Activated naive CD4-positive, alpha-beta T cell treated with anti-CD3 and anti-CD28 coated beads, Interleukin-2, amount 50 U/mL, for 72 hours (primary cell): ENCODE results near the gene THOC5. TPM values are rescaled to one million over a fixed set of nuclear protein-coding genes. Genes with fewer than 3 reads are reported as not detected.
A peak's percentile ranks its signal among the peaks of the same experiment; 100 is the strongest.

ENCODE experiments used
- ATAC-seq, 2 donors: fragments of 150-1000 bp; cut with Tn5 transposase; 2 replicates each; pipeline ENCODE4 v1.10.0; 2021; ENCODE audit warnings: mild to moderate bottlenecking in 2 of 2, moderate library complexity in 2 of 2
- DNase-seq, 2 donors: peaks; one replicate each; pipeline ENCODE4 v3.0.0; 2021 to 2022; ENCODE audit warnings: low spot score in 2 of 2
- H3K27ac Mint-ChIP-seq, 2 donors: one replicate each; pipeline ENCODE4 v1.8.0; 2022; ENCODE audit warnings: mild to moderate bottlenecking in 2 of 2, mixed read lengths in 2 of 2
- H3K36me3 Mint-ChIP-seq, 2 donors: one replicate each; pipeline ENCODE4 v1.8.0; 2022; ENCODE audit warnings: mixed read lengths in 2 of 2
- H3K9me3 Mint-ChIP-seq, 2 donors: one replicate each; pipeline ENCODE4 v1.8.0; 2022; ENCODE audit warnings: mixed read lengths in 2 of 2
- total RNA-seq, 2 donors: library from RNA; stranded (reverse); gene quantifications; one replicate each; pipeline ENCODE4 v1.2.3, GENCODE V29; 2022

THOC5 gene
- total RNA-seq, 2 donors from 2014 or later = 50.8 to 82.9 TPM

- Mint-ChIP-seq H3K36me3 (peaks cover 0 to 14% of the 10 kb centered on the region in 2 donors), H3K9me3 (no peaks in the 10 kb centered on the region), H3K27ac (no peak overlapping the region)
- DNase-seq (peak in 1 of 2 donors; percentile 6), ATAC-seq (peak in 1 of 2 donors; percentile 49)
Measured at GRCh38 chr22:29524442-29525191, 28.9 kb downstream of the THOC5 start.

GRCh38 chr22:29523761-29524160 is 29.8 kb downstream of the THOC5 start:
- ATAC-seq = no peak
- H3K27ac Mint-ChIP-seq = peak overlapping the region in 1 of 2 donors; percentile 44
- H3K36me3 Mint-ChIP-seq = peaks cover 0 to 14% of the 10 kb centered on the region in 2 donors

GRCh38 chr22:29521526-29521925 is 32.0 kb downstream of the THOC5 start:
- ATAC-seq (no peak), DNase-seq (no peak)
- Mint-ChIP-seq H3K27ac (no peak overlapping the region), H3K36me3 (peaks cover 0 to 6% of the 10 kb centered on the region in 2 donors), H3K9me3 (no peaks in the 10 kb centered on the region)

More at GRCh38 chr22:29523761-29524160, 29.8 kb downstream of the THOC5 start:
- no peak for DNase-seq
- no peaks in the 10 kb centered on the region for H3K9me3 Mint-ChIP-seq

- no peaks in the 10 kb centered on the region for H3K9me3 Mint-ChIP-seq
- DNase-seq (no peak), ATAC-seq (no peak)
- H3K27ac Mint-ChIP-seq = peak overlapping the region in 1 of 2 donors; percentile 83
- peaks cover 0 to 4% of the 10 kb centered on the region in 2 donors for H3K36me3 Mint-ChIP-seq
Measured at GRCh38 chr22:29520851-29521250, 32.7 kb downstream of the THOC5 start.

- peaks cover 0 to 4% of the 10 kb centered on the region in 2 donors for H3K36me3 Mint-ChIP-seq
- ATAC-seq (no peak), DNase-seq (no peak)
- no peak overlapping the region for H3K27ac Mint-ChIP-seq
- no peaks in the 10 kb centered on the region for H3K9me3 Mint-ChIP-seq
Measured at GRCh38 chr22:29519996-29520395, 33.6 kb downstream of the THOC5 start.

GRCh38 chr22:29518427-29518826 is 35.1 kb downstream of the THOC5 start:
- DNase-seq (no peak), ATAC-seq (no peak)
- no peaks in the 10 kb centered on the region for H3K9me3 Mint-ChIP-seq
- H3K27ac Mint-ChIP-seq = peak overlapping the region in 1 of 2 donors; percentile 68
- H3K36me3 Mint-ChIP-seq = peaks cover 0 to 4% of the 10 kb centered on the region in 2 donors

GRCh38 chr22:29517215-29517908 is 36.2 kb downstream of the THOC5 start:
- no peaks in the 10 kb centered on the region for H3K9me3 Mint-ChIP-seq
- H3K27ac Mint-ChIP-seq = no peak overlapping the region
- ATAC-seq (no peak), DNase-seq (no peak)
- H3K36me3 Mint-ChIP-seq = peaks cover 0 to 4% of the 10 kb centered on the region in 2 donors

- ATAC-seq (no peak), DNase-seq (no peak)
- H3K27ac Mint-ChIP-seq = no peak overlapping the region
- no peaks in the 10 kb centered on the region for H3K36me3 Mint-ChIP-seq
- no peaks in the 10 kb centered on the region for H3K9me3 Mint-ChIP-seq
Measured at GRCh38 chr22:29512031-29512430, 41.5 kb downstream of the THOC5 start.

- H3K27ac Mint-ChIP-seq = peak overlapping the region in 1 of 2 donors; percentile 50
- H3K36me3 Mint-ChIP-seq = no peaks in the 10 kb centered on the region
- no peaks in the 10 kb centered on the region for H3K9me3 Mint-ChIP-seq
- ATAC-seq = no peak
- no peak for DNase-seq
Measured at GRCh38 chr22:29511126-29511862, 42.3 kb downstream of the THOC5 start.

- no peaks in the 10 kb centered on the region for H3K36me3 Mint-ChIP-seq
- H3K27ac Mint-ChIP-seq = peak overlapping the region; percentile 50 to 84
- H3K9me3 Mint-ChIP-seq = no peaks in the 10 kb centered on the region
- no peak for DNase-seq
- ATAC-seq = no peak
Measured at GRCh38 chr22:29510542-29510941, 43.0 kb downstream of the THOC5 start.

- DNase-seq (no peak), ATAC-seq (no peak)
- no peaks in the 10 kb centered on the region for H3K36me3 Mint-ChIP-seq
- H3K27ac Mint-ChIP-seq = peak overlapping the region; percentile 50 to 81
- no peaks in the 10 kb centered on the region for H3K9me3 Mint-ChIP-seq
Measured at GRCh38 chr22:29509815-29510214, 43.7 kb downstream of the THOC5 start.

- Mint-ChIP-seq H3K9me3 (no peaks in the 10 kb centered on the region), H3K27ac (peak overlapping the region; percentile 51 to 86), H3K36me3 (no peaks in the 10 kb centered on the region)
- no peak for ATAC-seq
- no peak for DNase-seq
Measured at GRCh38 chr22:29509298-29509697, 44.3 kb downstream of the THOC5 start.

GRCh38 chr22:29503811-29504372 is 49.7 kb downstream of the THOC5 start:
- Mint-ChIP-seq H3K36me3 (no peaks in the 10 kb centered on the region), H3K27ac (peak overlapping the region in 1 of 2 donors; percentile 17), H3K9me3 (no peaks in the 10 kb centered on the region)
- ATAC-seq = no peak
- DNase-seq = no peak

GRCh38 chr22:29499852-29500251 is 53.7 kb downstream of the THOC5 start:
- DNase-seq = no peak
- no peak for ATAC-seq
- H3K36me3 Mint-ChIP-seq = peaks cover 3 to 10% of the 10 kb centered on the region in 2 donors
- no peak overlapping the region for H3K27ac Mint-ChIP-seq
- peaks cover 3 to 4% of the 10 kb centered on the region in 2 donors for H3K9me3 Mint-ChIP-seq

GRCh38 chr22:29493636-29494035 is 59.9 kb downstream of the THOC5 start:
- ATAC-seq = no peak
- no peak for DNase-seq
- Mint-ChIP-seq H3K36me3 (peaks cover 8 to 15% of the 10 kb centered on the region in 2 donors), H3K9me3 (peaks cover 7 to 9% of the 10 kb centered on the region in 2 donors), H3K27ac (no peak overlapping the region)

GRCh38 chr22:29491012-29491411 is 62.5 kb downstream of the THOC5 start:
- no peak overlapping the region for H3K27ac Mint-ChIP-seq
- DNase-seq (no peak), ATAC-seq (no peak)
- H3K36me3 Mint-ChIP-seq = peaks cover 8 to 15% of the 10 kb centered on the region in 2 donors
- H3K9me3 Mint-ChIP-seq = peaks cover 7 to 9% of the 10 kb centered on the region in 2 donors
